H9 (cell line): Measurements from ENCODE around the gene CHIT1. TPM values are rescaled to one million over a fixed set of nuclear protein-coding genes. Genes with fewer than 3 reads are reported as not detected.

ENCODE experiments used
- DNase-seq: peaks from one replicate; pipeline ENCODE4 v3.0.0-alpha.2; 2017
- H2AFZ ChIP-seq: one replicate; pipeline ENCODE4 v1.6.1; 2013; ENCODE audit warnings: mild to moderate bottlenecking, low read length, control low read depth, moderate library complexity
- H2AK5ac ChIP-seq: 2 replicates; pipeline ENCODE4 v1.6.1; 2013; ENCODE audit warnings: low read length, control low read depth, mixed read lengths; ENCODE audit not compliant: insufficient read length
- H2BK120ac ChIP-seq: one replicate; pipeline ENCODE4 v1.6.1; 2013; ENCODE audit warnings: low read depth, mild to moderate bottlenecking, low read length, control low read depth, inconsistent platforms; ENCODE audit not compliant: poor library complexity, severe bottlenecking
- H2BK12ac ChIP-seq: 2 replicates; pipeline ENCODE4 v1.6.1; 2013; ENCODE audit warnings: low read length, control low read depth, mixed read lengths, low read depth; ENCODE audit not compliant: insufficient read length
- H2BK15ac ChIP-seq: 2 replicates; pipeline ENCODE4 v1.6.1; 2013; ENCODE audit warnings: low read depth, low read length, control low read depth
- H2BK20ac ChIP-seq: one replicate; pipeline ENCODE4 v1.6.1; 2013; ENCODE audit warnings: low read depth, mild to moderate bottlenecking, low read length, control low read depth, inconsistent platforms; ENCODE audit not compliant: poor library complexity, severe bottlenecking
- H2BK5ac ChIP-seq: 2 replicates; pipeline ENCODE4 v1.6.1; 2013; ENCODE audit warnings: low read length, control low read depth, mixed read lengths; ENCODE audit not compliant: insufficient read length
- H3K14ac ChIP-seq: 2 replicates; pipeline ENCODE4 v1.6.1; 2013; ENCODE audit warnings: low read length, control low read depth; ENCODE audit not compliant: insufficient read depth
- H3K18ac ChIP-seq: 2 replicates; pipeline ENCODE4 v1.6.1; 2013; ENCODE audit warnings: low read depth, mild to moderate bottlenecking, mixed read lengths, low read length, control low read depth; ENCODE audit not compliant: insufficient read length
- H3K23ac ChIP-seq: 2 replicates; pipeline ENCODE4 v1.6.1; 2013; ENCODE audit warnings: low read length, control low read depth, mixed read lengths, low read depth; ENCODE audit not compliant: insufficient read length
- H3K23me2 ChIP-seq: 2 replicates; pipeline ENCODE4 v1.6.1; 2013; ENCODE audit warnings: low read depth, mild to moderate bottlenecking, mixed read lengths, low read length, control low read depth; ENCODE audit not compliant: insufficient read length, poor library complexity, severe bottlenecking
- H3K27ac ChIP-seq: 2 replicates; pipeline ENCODE4 v1.5.1; 2013; ENCODE audit warnings: low read length, control low read depth, mixed read lengths, low read depth; ENCODE audit not compliant: insufficient read length
- H3K27me3 ChIP-seq: 2 replicates; pipeline ENCODE4 v1.6.1; 2013; ENCODE audit warnings: low read length, control low read depth, inconsistent platforms; ENCODE audit not compliant: insufficient read depth
- H3K4ac ChIP-seq: 2 replicates; pipeline ENCODE4 v1.6.1; 2013; ENCODE audit warnings: low read depth, mild to moderate bottlenecking, control low read depth, inconsistent platforms, low read length, moderate library complexity
- H3K4me1 ChIP-seq: 2 replicates; pipeline ENCODE4 v1.6.1; 2013; ENCODE audit warnings: low read length, control low read depth, inconsistent platforms; ENCODE audit not compliant: insufficient read depth
- H3K4me2 ChIP-seq: 2 replicates; pipeline ENCODE4 v1.6.1; 2013; ENCODE audit warnings: low read length, control low read depth, mixed read lengths; ENCODE audit not compliant: insufficient read length, insufficient read depth
- H3K56ac ChIP-seq: 2 replicates; pipeline ENCODE4 v1.6.1; 2013; ENCODE audit warnings: low read depth, mild to moderate bottlenecking, mixed read lengths, low read length, control low read depth; ENCODE audit not compliant: insufficient read length
- H3K79me1 ChIP-seq: 2 replicates; pipeline ENCODE4 v1.6.1; 2013; ENCODE audit warnings: low read depth, mild to moderate bottlenecking, moderate library complexity, low read length, control low read depth, inconsistent platforms; ENCODE audit not compliant: insufficient read depth, poor library complexity, severe bottlenecking
- H3K79me2 ChIP-seq: 2 replicates; pipeline ENCODE4 v1.6.1; 2013; ENCODE audit warnings: low read length, control low read depth, inconsistent platforms; ENCODE audit not compliant: insufficient read depth
- H3K9ac ChIP-seq: 2 replicates; pipeline ENCODE4 v1.6.1; 2013; ENCODE audit warnings: low read length, control low read depth, mixed read lengths; ENCODE audit not compliant: insufficient read length; ENCODE audit errors: extremely low read depth
- H3K9me3 ChIP-seq: one replicate; pipeline ENCODE4 v1.6.1; 2013; ENCODE audit warnings: low read depth, low read length, inconsistent platforms; ENCODE audit not compliant: control insufficient read depth
- H3T11ph ChIP-seq: one replicate; pipeline ENCODE4 v1.6.1; 2013; ENCODE audit warnings: mild to moderate bottlenecking, low read length, control low read depth, inconsistent platforms
- H4K20me1 ChIP-seq: one replicate; pipeline ENCODE4 v1.6.1; 2013; ENCODE audit not compliant: control insufficient read depth, insufficient read length, insufficient read depth
- H4K5ac ChIP-seq: 2 replicates; pipeline ENCODE4 v1.6.1; 2013; ENCODE audit warnings: low read depth, mild to moderate bottlenecking, mixed read lengths, low read length, control low read depth; ENCODE audit not compliant: insufficient read length
- H4K8ac ChIP-seq: replicated peaks from 2 replicates; pipeline ENCODE4 v1.6.1; 2013; ENCODE audit warnings: low read length, control low read depth, mixed read lengths, low read depth; ENCODE audit not compliant: insufficient read length
- H4K91ac ChIP-seq: 2 replicates; pipeline ENCODE4 v1.6.1; 2013; ENCODE audit warnings: low read depth, mild to moderate bottlenecking, moderate library complexity, mixed read lengths, low read length, control low read depth; ENCODE audit not compliant: insufficient read length
- H3K27ac Mint-ChIP-seq, 3 experiments: 2 replicates in 2 of 3; 3 replicates in 1 of 3; pipeline ENCODE4 v1.8.0; 2020 to 2021; ENCODE audit warnings: mixed read lengths in 3 of 3, mild to moderate bottlenecking in 1 of 3, moderate library complexity in 1 of 3
- H3K27me3 Mint-ChIP-seq: 2 replicates; pipeline ENCODE4 v1.8.0; 2021; ENCODE audit warnings: low read depth, mild to moderate bottlenecking, moderate library complexity, mixed read lengths
- H3K36me3 Mint-ChIP-seq, 3 experiments: 2 replicates in 2 of 3; 3 replicates in 1 of 3; pipeline ENCODE4 v1.8.0; 2020 to 2021; ENCODE audit warnings: low read depth in 3 of 3, mixed read lengths in 3 of 3; ENCODE audit not compliant: insufficient read depth in 1 of 3
- H3K4me1 Mint-ChIP-seq, 2 experiments: 2 replicates each; pipeline ENCODE4 v1.8.0; 2020; ENCODE audit warnings: mixed read lengths in 2 of 2
- H3K4me3 Mint-ChIP-seq, 2 experiments: 2 replicates in 1 of 2; 3 replicates in 1 of 2; pipeline ENCODE4 v1.8.0; 2020 to 2021; ENCODE audit warnings: mild to moderate bottlenecking in 2 of 2, mixed read lengths in 2 of 2, moderate library complexity in 1 of 2
- H3K9me3 Mint-ChIP-seq, 2 experiments: 2 replicates in 1 of 2; 3 replicates in 1 of 2; pipeline ENCODE4 v1.8.0; 2020; ENCODE audit warnings: mild to moderate bottlenecking in 2 of 2, mixed read lengths in 2 of 2, moderate library complexity in 1 of 2
- CTCF ChIP-seq: fragments of 200-600 bp; sonication (generic); conservative IDR thresholded peaks from 3 replicates; pipeline ENCODE4 v1.8.0; 2021; ENCODE audit warnings: antibody characterized with exemption, mild to moderate bottlenecking
- WGBS: extraction: QIAGEN DNeasy Blood & Tissue Kit; methylation state at CpG from one replicate; pipeline ENCODE4 v1.1.7; 2013; ENCODE audit warnings: missing lambda C conversion rate, low lambda C conversion rate, mixed read lengths; ENCODE audit not compliant: insufficient read length; ENCODE audit errors: extremely low coverage; 5-methylcytosine and 5-hydroxymethylcytosine counted together
- total RNA-seq: library from RNA; stranded (reverse); gene quantifications from 2 replicates; pipeline ENCODE4 v1.2.1, GENCODE V29; 2021

The CHIT1 gene
- total RNA-seq, 1 experiment from 2014 or later = not detected

DNA sequence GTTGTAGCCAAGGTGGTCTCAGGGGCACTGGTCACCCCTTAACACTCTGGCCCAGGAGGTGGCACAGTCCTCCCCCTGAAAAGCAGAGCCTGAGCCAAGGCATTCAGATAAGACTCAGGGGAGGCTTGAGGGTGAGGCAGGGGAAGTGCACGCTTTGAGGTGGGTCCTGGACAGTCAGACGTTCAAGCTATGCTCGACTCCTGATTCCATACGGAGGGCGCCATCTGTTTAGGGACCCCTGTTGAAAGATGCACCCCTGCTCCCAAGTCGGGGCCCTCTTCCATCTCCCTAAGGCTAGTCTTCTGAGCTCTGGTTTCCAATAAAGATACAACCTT is 30.0 kb downstream of the CHIT1 start:
- Histone ChIP-seq H3T11ph (no peak overlapping the region), H2BK5ac (no peak overlapping the region), H3K9ac (no peak overlapping the region), H2BK15ac (no peak overlapping the region), H4K5ac (no peak overlapping the region), H3K79me2 (no peaks in the 10 kb centered on the region), H3K9me3 (no peaks in the 10 kb centered on the region), H3K56ac (no peak overlapping the region), H3K23ac (no peak overlapping the region), H2BK12ac (no peak overlapping the region), H2AFZ (no peak overlapping the region), H2BK120ac (no peak overlapping the region), H3K27me3 (peaks cover 2% of the 10 kb centered on the region; the same call in 1 of the 2 replicates), H3K4me2 (no peak overlapping the region), H2BK20ac (no peak overlapping the region), H3K4ac (no peak overlapping the region), H4K91ac (no peak overlapping the region), H4K8ac (no peak overlapping the region), H3K14ac (no peak overlapping the region), H3K27ac (no peak overlapping the region), H3K23me2 (no peaks in the 10 kb centered on the region), H4K20me1 (no peaks in the 10 kb centered on the region), H3K18ac (no peak overlapping the region), H2AK5ac (no peak overlapping the region), H3K4me1 (no peaks in the 10 kb centered on the region), H3K79me1 (no peaks in the 10 kb centered on the region)
- WGBS = no CpG with 5 or more reads among the region's 6 CpGs
- Mint-ChIP-seq H3K27me3 (peaks cover 24% of the 10 kb centered on the region), H3K36me3 (no peaks in the 10 kb centered on the region), H3K9me3 (peaks cover 2 to 3% of the 10 kb centered on the region in 2 experiments; a peak in 3 of 5 replicates), H3K4me3 (no peak overlapping the region), H3K27ac (no peak overlapping the region), H3K4me1 (peaks cover 2 to 7% of the 10 kb centered on the region in 2 experiments; a peak in 2 of 4 replicates)
- DNase-seq = no peak
- no peak for TF ChIP-seq CTCF
